Neutrophil (primary cell): ENCODE results near the gene BCAS1.

ENCODE experiments used
- H3K27ac ChIP-seq: fragments of 200-600 bp; sonication (generic); 2 replicates; pipeline ENCODE4 v1.5.1; 2016; ENCODE audit warnings: mild to moderate bottlenecking, moderate library complexity
- H3K27me3 ChIP-seq: fragments of 200-600 bp; sonication (generic); 2 replicates; pipeline ENCODE4 v1.6.0; 2016; ENCODE audit warnings: mild to moderate bottlenecking
- H3K36me3 ChIP-seq: fragments of 200-600 bp; sonication (generic); 2 replicates; pipeline ENCODE4 v1.5.1; 2017
- H3K4me1 ChIP-seq, 2 experiments: fragments of 200-600 bp in 1 of 2; sonication (generic) in 1 of 2; 1 replicate in 1 of 2; 2 replicates in 1 of 2; pipeline versions ENCODE4 v1.5.1 to v1.6.1; 2013 to 2016; ENCODE audit warnings: low read depth in 1 of 2, low read length in 1 of 2, mild to moderate bottlenecking in 1 of 2, moderate library complexity in 1 of 2; ENCODE audit not compliant: control insufficient read depth in 1 of 2, insufficient read depth in 1 of 2
- H3K4me3 ChIP-seq, 2 experiments: fragments of 200-600 bp in 1 of 2; sonication (generic) in 1 of 2; 1 replicate in 1 of 2; 2 replicates in 1 of 2; pipeline ENCODE4 v1.5.1; 2013 to 2016; ENCODE audit warnings: low read depth in 1 of 2, low read length in 1 of 2, mild to moderate bottlenecking in 1 of 2, moderate library complexity in 1 of 2
- H3K9me3 ChIP-seq: fragments of 200-600 bp; sonication (generic); 2 replicates; pipeline ENCODE4 v1.5.1; 2016
- TF ChIP-seq, protein P1 (sequence below): fragments of 200-600 bp; sonication (generic); IDR thresholded peaks from 2 replicates; pipeline ENCODE4 v1.5.1; 2016; ENCODE audit warnings: antibody characterized with exemption

Gene BCAS1

DNA sequence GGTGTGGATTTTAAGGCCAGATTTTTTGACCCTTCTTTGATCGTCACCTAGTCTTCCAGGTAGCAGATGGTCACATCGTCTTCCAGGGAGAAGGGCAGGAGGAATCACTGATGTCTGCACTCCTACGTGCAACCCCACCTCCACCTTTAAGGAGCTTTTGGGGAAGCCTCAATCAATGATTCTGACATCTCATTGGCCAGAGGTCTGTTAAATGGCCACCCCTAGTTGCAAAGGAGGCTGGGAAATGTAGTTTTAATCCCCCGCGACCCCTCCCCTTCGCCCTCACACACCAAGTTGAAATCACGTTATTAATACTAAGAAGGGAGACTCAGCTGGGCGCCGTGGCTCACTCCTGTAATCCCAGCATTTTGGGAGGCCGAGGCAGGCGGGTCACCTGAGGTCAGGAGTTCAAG is 151.4 kb downstream of the BCAS1 start:
- no peaks in the 10 kb centered on the region for H3K36me3 ChIP-seq
- TF ChIP-seq, protein P1, sequence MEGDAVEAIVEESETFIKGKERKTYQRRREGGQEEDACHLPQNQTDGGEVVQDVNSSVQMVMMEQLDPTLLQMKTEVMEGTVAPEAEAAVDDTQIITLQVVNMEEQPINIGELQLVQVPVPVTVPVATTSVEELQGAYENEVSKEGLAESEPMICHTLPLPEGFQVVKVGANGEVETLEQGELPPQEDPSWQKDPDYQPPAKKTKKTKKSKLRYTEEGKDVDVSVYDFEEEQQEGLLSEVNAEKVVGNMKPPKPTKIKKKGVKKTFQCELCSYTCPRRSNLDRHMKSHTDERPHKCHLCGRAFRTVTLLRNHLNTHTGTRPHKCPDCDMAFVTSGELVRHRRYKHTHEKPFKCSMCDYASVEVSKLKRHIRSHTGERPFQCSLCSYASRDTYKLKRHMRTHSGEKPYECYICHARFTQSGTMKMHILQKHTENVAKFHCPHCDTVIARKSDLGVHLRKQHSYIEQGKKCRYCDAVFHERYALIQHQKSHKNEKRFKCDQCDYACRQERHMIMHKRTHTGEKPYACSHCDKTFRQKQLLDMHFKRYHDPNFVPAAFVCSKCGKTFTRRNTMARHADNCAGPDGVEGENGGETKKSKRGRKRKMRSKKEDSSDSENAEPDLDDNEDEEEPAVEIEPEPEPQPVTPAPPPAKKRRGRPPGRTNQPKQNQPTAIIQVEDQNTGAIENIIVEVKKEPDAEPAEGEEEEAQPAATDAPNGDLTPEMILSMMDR: no peak
- H3K4me1 ChIP-seq: peaks cover 57 to 73% of the 10 kb centered on the region in 2 experiments
- no peak overlapping the region for H3K4me3 ChIP-seq
- no peak overlapping the region for H3K27ac ChIP-seq
- no peaks in the 10 kb centered on the region for H3K9me3 ChIP-seq
- no peaks in the 10 kb centered on the region for H3K27me3 ChIP-seq

DNA sequence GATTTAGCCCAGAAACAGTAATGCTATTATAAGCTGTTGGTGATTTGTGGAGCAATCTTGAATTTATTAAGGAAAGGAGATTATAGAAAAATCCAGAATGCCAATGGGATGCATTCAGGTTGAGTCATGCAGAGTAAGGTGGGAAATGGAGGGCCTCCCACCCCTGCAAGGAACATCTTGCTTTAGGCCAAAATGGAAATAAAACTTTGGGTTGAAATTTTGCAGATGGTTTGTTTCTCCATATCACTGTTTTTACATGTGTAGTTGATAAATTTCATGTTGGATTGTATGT is 152.4 kb downstream of the BCAS1 start:
- Histone ChIP-seq H3K36me3 (no peaks in the 10 kb centered on the region), H3K4me1 (peaks cover 50 to 70% of the 10 kb centered on the region in 2 experiments), H3K27ac (peak overlapping the region; percentile 88), H3K4me3 (no peak overlapping the region), H3K27me3 (no peaks in the 10 kb centered on the region), H3K9me3 (no peaks in the 10 kb centered on the region)
- TF ChIP-seq, protein P1: no peak

DNA sequence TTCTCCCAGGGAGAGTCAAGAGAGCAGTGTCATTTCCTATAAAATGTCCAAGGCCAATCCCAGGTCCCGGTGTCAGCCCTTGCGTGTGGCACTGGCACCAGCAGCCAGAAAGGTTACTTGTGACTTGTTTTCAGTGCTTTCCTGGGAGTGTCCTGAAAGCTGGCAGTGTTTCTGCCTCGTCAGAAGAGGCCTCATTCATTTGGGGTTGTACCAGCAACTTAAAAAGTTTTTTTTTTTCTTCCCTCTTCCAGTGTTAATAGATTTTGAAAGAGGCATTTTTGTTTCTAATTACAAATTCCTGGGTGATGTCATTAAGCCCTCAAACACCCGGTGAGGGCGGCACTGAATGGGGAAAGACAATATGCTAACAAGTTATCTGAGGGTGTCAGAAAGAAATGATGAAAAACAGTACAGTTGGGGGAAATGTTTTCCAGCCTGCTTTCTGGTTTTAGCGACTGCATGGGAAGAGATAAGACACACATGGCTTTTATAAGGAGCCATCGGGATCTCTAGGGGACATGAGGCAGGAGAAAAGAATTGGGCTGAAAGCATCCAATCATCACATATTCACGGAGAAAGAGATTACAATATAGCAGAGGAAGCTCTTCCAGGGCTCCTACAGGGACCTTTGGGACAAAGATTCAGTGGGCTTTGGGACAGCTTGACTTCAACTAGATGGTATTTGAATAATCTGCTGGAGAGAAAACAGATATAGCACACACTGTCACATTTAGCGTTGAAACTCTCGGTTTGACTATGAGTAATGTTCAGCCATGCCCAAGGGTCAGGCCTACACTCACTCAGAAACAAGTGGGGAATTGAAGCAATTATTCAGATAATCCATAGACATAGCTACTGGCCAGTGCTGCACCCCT is 153.0 kb downstream of the BCAS1 start:
- Histone ChIP-seq H3K27ac (peak overlapping the region; percentile 88), H3K9me3 (no peaks in the 10 kb centered on the region), H3K4me3 (no peak overlapping the region), H3K27me3 (no peaks in the 10 kb centered on the region), H3K36me3 (no peaks in the 10 kb centered on the region), H3K4me1 (peaks cover 45 to 67% of the 10 kb centered on the region in 2 experiments)
- TF ChIP-seq, protein P1: no peak

DNA sequence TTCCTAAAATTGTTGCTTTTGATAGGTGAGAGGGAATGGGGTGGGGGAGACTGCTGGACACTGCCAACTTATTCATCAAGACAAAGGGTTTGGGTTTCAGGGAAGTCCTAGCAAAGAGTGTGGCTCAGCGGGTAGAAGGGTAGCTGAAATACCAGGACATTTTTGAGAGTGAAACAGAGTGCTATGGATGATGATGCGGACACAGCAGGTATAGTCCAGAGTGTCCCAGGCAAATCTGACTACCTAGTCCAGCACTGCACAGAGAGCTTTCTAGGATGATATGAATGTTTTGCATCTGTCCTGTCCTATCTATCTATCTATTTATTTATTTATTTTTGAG is 154.3 kb downstream of the BCAS1 start:
- TF ChIP-seq, protein P1: no peak
- Histone ChIP-seq H3K4me1 (peaks cover 44 to 67% of the 10 kb centered on the region in 2 experiments), H3K36me3 (no peaks in the 10 kb centered on the region), H3K9me3 (no peaks in the 10 kb centered on the region), H3K4me3 (peak overlapping the region; percentile 61 to 67), H3K27me3 (no peaks in the 10 kb centered on the region), H3K27ac (peak overlapping the region; percentile 88)

DNA sequence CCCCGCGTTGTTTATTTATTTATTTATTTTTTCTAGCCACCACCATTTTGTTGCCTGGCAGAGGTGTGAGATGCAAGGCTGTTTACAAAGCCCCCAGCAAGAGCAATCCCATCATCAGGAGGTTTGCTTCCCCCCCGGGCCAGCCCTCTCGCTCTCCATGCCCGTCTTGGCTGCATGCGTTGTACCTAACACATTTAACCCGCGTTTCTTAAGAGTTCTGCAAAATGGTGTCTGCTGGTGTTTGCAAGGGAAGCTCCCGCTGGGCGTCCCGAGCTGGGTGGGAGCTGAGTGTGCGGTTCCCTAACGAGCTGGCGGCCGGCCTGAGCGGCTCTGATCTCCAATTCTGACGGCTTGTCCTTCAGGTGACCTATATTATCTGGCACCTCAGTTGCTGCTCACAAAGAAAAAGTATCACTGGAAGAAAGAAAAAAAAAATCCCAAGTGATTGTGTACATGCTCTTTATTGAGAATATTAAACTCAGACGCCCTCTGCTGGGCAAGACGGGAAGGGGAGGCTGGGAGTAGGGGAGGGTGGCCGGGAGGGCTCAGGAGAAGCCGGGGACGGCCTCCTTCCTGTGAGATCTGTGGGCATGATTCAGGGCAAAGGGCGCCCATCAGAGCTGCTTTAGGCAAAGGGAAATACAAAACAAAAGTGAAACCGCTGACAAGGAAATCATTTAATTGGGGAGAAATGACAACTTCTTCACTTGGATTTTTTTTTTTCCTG is 154.8 kb downstream of the BCAS1 start:
- H3K36me3 ChIP-seq: no peaks in the 10 kb centered on the region
- H3K4me3 ChIP-seq: peak overlapping the region; percentile 61 to 67
- H3K4me1 ChIP-seq: peaks cover 47 to 68% of the 10 kb centered on the region in 2 experiments
- H3K27me3 ChIP-seq: no peaks in the 10 kb centered on the region
- no peaks in the 10 kb centered on the region for H3K9me3 ChIP-seq
- TF ChIP-seq, protein P1: peak; percentile 95
- H3K27ac ChIP-seq: peak overlapping the region; percentile 88
